Lung (tissue), 12 donors: ENCODE measurements around the gene ATP9A. TPM values are rescaled to one million over a fixed set of nuclear protein-coding genes. Genes with fewer than 3 reads are reported as not detected.

Experiments used
- ATAC-seq: fragments of 200-7000 bp; cut with Tn5 transposase; one replicate; pipeline ENCODE4 v1.9.1; 2020; ENCODE audit warnings: moderate number of reproducible peaks; ENCODE audit not compliant: insufficient read depth, low FRiP score
- DNase-seq, 3 donors: peaks; one replicate each; pipeline ENCODE4 v3.0.0-alpha.2; 2013 to 2017
- H3K27ac ChIP-seq, 2 donors: one replicate each; pipeline ENCODE4 v1.5.1; 2013; ENCODE audit warnings: mild to moderate bottlenecking in 2 of 2, moderate library complexity in 2 of 2, control low read depth in 1 of 2, inconsistent platforms in 1 of 2, low read depth in 1 of 2, low read length in 1 of 2
- H3K27me3 ChIP-seq, 3 donors: one replicate each; pipeline ENCODE4 v1.5.1; 2013; ENCODE audit warnings: low read length in 2 of 3; ENCODE audit not compliant: control insufficient read depth in 3 of 3, insufficient read depth in 3 of 3
- H3K36me3 ChIP-seq, 4 donors: one replicate each; pipeline ENCODE4 v1.5.1; 2013; ENCODE audit warnings: low read length in 4 of 4, mild to moderate bottlenecking in 1 of 4, moderate library complexity in 1 of 4; ENCODE audit not compliant: control insufficient read depth in 4 of 4, insufficient read depth in 4 of 4
- H3K4me1 ChIP-seq, 5 donors: one replicate each; pipeline ENCODE4 v1.5.1; 2013; ENCODE audit warnings: low read length in 5 of 5, mild to moderate bottlenecking in 2 of 5, moderate library complexity in 1 of 5; ENCODE audit not compliant: control insufficient read depth in 5 of 5, insufficient read depth in 5 of 5
- H3K4me3 ChIP-seq: one replicate; pipeline ENCODE4 v1.5.1; 2013; ENCODE audit warnings: mild to moderate bottlenecking, control low read depth, moderate library complexity
- H3K9ac ChIP-seq, 2 donors: one replicate each; pipeline ENCODE4 v1.5.1; 2013; ENCODE audit warnings: low read length in 2 of 2, control low read depth in 1 of 2; ENCODE audit not compliant: insufficient read depth in 1 of 2
- H3K9me3 ChIP-seq, 4 donors: one replicate each; pipeline ENCODE4 v1.5.1; 2013; ENCODE audit warnings: low read length in 3 of 4, mild to moderate bottlenecking in 1 of 4, moderate library complexity in 1 of 4; ENCODE audit not compliant: control insufficient read depth in 4 of 4, insufficient read depth in 3 of 4
- WGBS, 2 donors: extraction: QIAGEN DNeasy Blood & Tissue Kit; methylation state at CpG; one replicate each; pipeline ENCODE4 v1.1.7; 2013; 5-methylcytosine and 5-hydroxymethylcytosine counted together
- polyA plus RNA-seq, 2 donors: library from polyadenylated mRNA; stranded (reverse); fragments of 200-250 nt; gene quantifications; one replicate each; pipeline ENCODE4 v1.2.1, GENCODE V29; 2013
- total RNA-seq, 2 donors: library from RNA; depleted of rRNA in 1 of 2; stranded (reverse); fragments of >200 nt in 1 of 2; gene quantifications; one replicate each; pipeline ENCODE4 v1.2.1, GENCODE V29; 2014 to 2021
- TF ChIP-seq, protein P1 (sequence below): IDR thresholded peaks from 2 replicates; pipeline ENCODE4 v1.5.1; 2012; ENCODE audit warnings: mild to moderate bottlenecking; ENCODE audit errors: control extremely low read depth, extremely low read depth
- donor health status: control.
- donor health status: control.
- donor health status: Bipolar disorder and iron deficiency.
- donor health status: healthy.
- donor health status: DM: yes; HTN: yes; CAD: no.

The ATP9A gene
- total and polyA plus RNA-seq, 4 donors = 3.3 to 43.6 (median 14.9) TPM

DNA sequence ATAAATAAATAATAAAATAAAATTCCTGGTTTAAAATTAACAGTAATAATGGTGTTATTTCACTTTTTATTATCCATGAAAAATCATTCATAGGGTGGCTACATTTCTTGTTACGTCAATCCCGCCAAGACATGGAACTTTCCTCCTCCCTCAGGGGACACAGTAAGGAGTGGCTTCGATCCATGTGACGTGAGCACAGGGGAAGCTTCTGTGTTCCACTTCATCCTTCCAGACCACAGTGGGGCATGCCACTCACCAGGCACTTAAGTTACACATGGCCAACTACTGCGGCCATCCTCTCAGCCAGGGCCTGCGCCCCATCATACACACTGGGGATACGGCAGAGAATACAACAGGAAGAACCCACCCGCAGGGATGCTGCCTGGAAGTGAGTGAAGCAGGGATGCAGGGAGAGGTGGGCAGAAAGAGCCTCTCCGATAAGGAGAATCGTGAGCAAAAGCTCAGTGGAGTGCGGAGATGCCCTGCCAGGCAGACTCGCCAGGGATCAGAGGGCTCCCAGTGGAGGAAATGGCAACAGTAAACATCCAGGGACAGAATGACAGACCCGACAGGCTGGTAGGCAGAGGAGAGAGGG, 75.3 kb downstream of the ATP9A start:
- Histone ChIP-seq H3K27ac (no peak overlapping the region), H3K9me3 (no peaks in the 10 kb centered on the region), H3K4me1 (peaks cover 3 to 26% (median 14%) of the 10 kb centered on the region in 5 donors), H3K27me3 (no peaks in the 10 kb centered on the region), H3K4me3 (no peak overlapping the region), H3K36me3 (peaks cover 0 to 19% (median 5%) of the 10 kb centered on the region in 4 donors), H3K9ac (no peak overlapping the region)
- ATAC-seq = no peak
- no peak for DNase-seq
- 90 to 91% methylated on average over 13 of the region's 13 CpGs for WGBS, 2 donors
- TF ChIP-seq, protein P1, sequence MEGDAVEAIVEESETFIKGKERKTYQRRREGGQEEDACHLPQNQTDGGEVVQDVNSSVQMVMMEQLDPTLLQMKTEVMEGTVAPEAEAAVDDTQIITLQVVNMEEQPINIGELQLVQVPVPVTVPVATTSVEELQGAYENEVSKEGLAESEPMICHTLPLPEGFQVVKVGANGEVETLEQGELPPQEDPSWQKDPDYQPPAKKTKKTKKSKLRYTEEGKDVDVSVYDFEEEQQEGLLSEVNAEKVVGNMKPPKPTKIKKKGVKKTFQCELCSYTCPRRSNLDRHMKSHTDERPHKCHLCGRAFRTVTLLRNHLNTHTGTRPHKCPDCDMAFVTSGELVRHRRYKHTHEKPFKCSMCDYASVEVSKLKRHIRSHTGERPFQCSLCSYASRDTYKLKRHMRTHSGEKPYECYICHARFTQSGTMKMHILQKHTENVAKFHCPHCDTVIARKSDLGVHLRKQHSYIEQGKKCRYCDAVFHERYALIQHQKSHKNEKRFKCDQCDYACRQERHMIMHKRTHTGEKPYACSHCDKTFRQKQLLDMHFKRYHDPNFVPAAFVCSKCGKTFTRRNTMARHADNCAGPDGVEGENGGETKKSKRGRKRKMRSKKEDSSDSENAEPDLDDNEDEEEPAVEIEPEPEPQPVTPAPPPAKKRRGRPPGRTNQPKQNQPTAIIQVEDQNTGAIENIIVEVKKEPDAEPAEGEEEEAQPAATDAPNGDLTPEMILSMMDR = no peak

DNA sequence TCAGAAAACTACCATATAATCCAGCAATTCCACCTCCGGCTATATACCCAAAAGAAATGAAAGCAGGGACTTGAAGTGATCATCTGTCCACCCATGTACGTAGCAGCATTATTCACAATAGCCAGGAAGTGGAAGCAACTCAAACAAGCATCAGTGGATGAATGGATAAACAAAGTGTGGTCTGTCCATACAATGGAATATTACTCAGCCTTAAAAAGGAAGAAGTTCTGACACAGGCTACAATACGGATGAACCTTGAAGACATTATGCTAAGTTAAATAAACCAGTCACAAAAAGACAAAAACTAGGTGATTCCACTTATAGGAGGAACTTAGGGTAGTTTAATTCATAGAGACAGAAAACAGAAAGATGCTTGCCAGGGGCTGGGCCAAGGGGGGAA, 76.5 kb downstream of the ATP9A start:
- TF ChIP-seq, protein P1 = no peak
- Histone ChIP-seq H3K36me3 (peaks cover 2 to 19% (median 7%) of the 10 kb centered on the region in 4 donors), H3K27ac (no peak overlapping the region), H3K27me3 (no peaks in the 10 kb centered on the region), H3K9ac (no peak overlapping the region), H3K9me3 (no peaks in the 10 kb centered on the region), H3K4me3 (no peak overlapping the region), H3K4me1 (peaks cover 3 to 17% (median 8%) of the 10 kb centered on the region in 5 donors)
- 96 to 97% methylated on average over 3 of the region's 3 CpGs for WGBS, 2 donors
- DNase-seq = no peak
- no peak for ATAC-seq

DNA sequence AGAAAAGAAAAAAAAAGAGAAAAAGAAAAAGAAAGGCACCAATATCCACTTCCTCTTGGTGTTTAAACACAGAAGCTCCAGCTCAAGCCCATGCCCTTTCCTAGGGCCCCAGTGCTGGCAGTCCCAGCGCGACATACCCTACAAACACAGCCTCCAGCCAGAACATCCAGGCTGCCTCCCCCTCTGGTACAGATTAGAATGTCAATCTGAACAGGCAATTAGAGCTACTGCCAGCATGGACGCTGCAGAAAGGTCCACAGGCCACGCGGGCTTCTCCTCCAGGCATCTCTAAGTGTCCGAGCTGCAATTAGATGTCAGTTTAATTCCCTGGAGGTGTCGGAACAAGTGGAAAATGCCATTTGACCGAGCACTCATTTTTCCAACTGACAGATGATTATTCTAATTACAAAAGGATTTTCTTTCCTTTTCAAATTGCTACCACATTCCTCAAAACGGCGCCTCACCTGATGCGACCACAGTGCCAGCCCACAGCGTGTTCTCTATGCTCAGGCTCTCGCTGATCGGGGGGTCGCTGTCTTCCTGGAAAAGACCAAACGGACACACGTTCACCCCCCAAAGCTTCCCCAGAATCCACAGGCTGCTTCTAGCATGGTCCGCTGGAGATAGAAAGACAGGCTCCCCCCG, 79.5 kb downstream of the ATP9A start:
- Histone ChIP-seq H3K9ac (no peak overlapping the region), H3K36me3 (peaks cover 2 to 19% (median 6%) of the 10 kb centered on the region in 4 donors), H3K4me3 (no peak overlapping the region), H3K27ac (no peak overlapping the region), H3K27me3 (no peaks in the 10 kb centered on the region), H3K9me3 (no peaks in the 10 kb centered on the region), H3K4me1 (peaks cover 0 to 7% (median 0%) of the 10 kb centered on the region in 5 donors)
- DNase-seq (no peak), ATAC-seq (no peak)
- TF ChIP-seq, protein P1 = no peak
- 90% methylated on average over 19 of the region's 19 CpGs for whole genome bisulfite sequencing, 2 donors
